Measurements from ENCODE around the gene NTHL1. TPM values are rescaled to one million over a fixed set of nuclear protein-coding genes. Genes with fewer than 3 reads are reported as not detected.

NTHL1 gene
- total and polyA plus RNA-seq, 2 experiments from 2014 or later: 84.6 to 87.9 TPM

DNA sequence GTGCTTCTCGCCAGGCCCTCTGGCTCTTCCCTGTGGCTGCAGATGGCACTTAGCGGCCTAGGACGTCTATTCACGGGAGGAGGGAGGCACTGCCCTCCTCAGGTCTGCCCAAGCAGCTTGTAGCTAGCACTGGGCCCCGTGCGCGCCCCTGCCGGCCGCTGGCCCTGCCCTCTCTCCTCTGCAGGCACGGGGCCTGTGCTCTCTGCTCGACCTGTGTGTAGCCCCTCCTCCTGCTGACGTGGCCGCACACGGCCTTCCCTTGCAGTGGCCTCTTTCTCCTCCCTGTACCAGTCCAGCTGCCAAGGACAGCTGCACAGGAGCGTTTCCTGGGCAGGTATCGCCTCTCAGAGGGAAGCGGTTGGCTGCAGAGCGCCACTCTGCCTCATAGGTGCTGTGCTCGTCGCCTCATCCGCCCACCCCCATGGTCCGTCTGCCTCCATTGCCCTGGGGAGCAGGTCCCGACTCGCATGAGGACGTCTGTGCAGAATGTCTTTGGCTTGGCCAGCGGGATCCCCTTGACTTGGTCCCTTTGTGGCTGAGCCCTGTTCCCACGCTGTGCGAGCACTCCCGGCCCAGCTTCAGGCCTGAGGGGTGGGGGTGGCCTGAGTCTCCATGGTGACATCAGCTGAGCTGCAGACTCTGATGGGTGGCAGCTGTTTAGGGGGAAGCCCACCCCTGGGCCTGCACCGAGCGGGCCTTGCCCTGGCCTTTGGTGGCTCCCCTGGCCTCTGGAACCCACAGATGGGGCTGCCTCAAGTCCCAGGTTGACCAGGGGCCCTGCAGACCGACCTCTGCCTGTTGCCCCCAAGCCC, 34.7 kb upstream of the NTHL1 start (continued):
- TF ChIP-seq, protein P1, sequence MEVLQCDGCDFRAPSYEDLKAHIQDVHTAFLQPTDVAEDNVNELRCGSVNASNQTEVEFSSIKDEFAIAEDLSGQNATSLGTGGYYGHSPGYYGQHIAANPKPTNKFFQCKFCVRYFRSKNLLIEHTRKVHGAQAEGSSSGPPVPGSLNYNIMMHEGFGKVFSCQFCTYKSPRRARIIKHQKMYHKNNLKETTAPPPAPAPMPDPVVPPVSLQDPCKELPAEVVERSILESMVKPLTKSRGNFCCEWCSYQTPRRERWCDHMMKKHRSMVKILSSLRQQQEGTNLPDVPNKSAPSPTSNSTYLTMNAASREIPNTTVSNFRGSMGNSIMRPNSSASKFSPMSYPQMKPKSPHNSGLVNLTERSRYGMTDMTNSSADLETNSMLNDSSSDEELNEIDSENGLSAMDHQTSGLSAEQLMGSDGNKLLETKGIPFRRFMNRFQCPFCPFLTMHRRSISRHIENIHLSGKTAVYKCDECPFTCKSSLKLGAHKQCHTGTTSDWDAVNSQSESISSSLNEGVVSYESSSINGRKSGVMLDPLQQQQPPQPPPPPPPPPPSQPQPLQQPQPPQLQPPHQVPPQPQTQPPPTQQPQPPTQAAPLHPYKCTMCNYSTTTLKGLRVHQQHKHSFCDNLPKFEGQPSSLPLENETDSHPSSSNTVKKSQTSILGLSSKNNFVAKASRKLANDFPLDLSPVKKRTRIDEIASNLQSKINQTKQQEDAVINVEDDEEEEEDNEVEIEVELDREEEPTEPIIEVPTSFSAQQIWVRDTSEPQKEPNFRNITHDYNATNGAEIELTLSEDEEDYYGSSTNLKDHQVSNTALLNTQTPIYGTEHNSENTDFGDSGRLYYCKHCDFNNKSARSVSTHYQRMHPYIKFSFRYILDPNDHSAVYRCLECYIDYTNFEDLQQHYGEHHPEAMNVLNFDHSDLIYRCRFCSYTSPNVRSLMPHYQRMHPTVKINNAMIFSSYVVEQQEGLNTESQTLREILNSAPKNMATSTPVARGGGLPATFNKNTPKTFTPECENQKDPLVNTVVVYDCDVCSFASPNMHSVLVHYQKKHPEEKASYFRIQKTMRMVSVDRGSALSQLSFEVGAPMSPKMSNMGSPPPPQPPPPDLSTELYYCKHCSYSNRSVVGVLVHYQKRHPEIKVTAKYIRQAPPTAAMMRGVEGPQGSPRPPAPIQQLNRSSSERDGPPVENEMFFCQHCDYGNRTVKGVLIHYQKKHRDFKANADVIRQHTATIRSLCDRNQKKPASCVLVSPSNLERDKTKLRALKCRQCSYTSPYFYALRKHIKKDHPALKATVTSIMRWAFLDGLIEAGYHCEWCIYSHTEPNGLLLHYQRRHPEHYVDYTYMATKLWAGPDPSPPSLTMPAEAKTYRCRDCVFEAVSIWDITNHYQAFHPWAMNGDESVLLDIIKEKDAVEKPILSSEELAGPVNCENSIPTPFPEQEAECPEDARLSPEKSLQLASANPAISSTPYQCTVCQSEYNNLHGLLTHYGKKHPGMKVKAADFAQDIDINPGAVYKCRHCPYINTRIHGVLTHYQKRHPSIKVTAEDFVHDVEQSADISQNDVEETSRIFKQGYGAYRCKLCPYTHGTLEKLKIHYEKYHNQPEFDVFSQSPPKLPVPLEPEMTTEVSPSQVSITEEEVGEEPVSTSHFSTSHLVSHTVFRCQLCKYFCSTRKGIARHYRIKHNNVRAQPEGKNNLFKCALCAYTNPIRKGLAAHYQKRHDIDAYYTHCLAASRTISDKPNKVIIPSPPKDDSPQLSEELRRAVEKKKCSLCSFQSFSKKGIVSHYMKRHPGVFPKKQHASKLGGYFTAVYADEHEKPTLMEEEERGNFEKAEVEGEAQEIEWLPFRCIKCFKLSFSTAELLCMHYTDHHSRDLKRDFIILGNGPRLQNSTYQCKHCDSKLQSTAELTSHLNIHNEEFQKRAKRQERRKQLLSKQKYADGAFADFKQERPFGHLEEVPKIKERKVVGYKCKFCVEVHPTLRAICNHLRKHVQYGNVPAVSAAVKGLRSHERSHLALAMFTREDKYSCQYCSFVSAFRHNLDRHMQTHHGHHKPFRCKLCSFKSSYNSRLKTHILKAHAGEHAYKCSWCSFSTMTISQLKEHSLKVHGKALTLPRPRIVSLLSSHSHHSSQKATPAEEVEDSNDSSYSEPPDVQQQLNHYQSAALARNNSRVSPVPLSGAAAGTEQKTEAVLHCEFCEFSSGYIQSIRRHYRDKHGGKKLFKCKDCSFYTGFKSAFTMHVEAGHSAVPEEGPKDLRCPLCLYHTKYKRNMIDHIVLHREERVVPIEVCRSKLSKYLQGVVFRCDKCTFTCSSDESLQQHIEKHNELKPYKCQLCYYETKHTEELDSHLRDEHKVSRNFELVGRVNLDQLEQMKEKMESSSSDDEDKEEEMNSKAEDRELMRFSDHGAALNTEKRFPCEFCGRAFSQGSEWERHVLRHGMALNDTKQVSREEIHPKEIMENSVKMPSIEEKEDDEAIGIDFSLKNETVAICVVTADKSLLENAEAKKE (CRISPR knock-in tag; IDR thresholded peaks at IDR 0.05): no peak
- TF ChIP-seq CREB1 (CRISPR knock-in tag; IDR thresholded peaks at IDR 0.05; ENCODE audit: low read depth) (no peak), STAT1 (IDR thresholded peaks at IDR 0.05; ENCODE audit: unreplicated experiment) (no peak)

DNA sequence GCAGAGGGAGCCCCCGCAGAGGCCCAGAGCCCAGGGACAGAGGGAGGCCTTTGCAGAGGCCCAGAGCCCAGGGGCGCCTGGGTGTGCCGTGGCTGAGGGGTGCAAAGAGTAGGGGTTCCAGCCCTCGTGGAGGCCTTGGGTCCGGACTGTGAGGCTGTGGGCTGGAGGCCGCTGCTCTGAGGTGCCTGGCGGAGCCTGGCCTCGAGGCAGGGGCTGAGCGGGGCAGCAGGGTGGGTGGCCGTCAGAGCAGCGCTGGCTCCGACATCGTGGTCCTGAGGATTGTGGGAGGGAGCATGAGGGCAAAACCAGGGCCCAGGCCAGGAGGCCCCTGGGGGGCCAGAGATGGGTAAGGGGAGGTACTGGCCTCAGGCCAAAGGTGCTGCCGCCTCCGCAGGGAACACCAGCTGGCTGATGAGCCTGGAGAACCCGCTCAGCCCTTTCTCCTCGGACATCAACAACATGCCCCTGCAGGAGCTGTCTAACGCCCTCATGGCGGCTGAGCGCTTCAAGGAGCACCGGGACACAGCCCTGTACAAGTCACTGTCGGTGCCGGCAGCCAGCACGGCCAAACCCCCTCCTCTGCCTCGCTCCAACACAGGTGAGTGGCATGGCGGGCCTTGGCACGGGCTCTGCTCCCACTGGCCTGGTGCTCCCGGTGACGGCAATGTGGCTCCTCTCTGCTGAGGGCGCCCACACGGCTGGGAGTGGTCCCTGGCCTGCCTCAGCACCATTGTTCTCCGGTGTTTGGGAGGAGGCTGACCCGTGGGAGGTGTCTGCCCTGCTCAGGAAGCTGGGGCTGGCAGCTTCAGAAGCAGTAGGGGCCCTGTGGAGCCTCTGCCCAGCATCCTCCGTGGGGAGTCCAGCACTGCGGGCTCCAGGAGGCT, 33.8 kb upstream of the NTHL1 start:
- Histone ChIP-seq H3F3A (replicated peaks; ENCODE audit: low read depth) (no peaks in the 10 kb centered on the region), H4K20me1 (replicated peaks; ENCODE audit: insufficient read depth) (no peaks in the 10 kb centered on the region), H3K79me2 (replicated peaks; ENCODE audit: insufficient read depth) (no peaks in the 10 kb centered on the region), H3K36me3 (ENCODE audit: insufficient read depth) (no peaks in the 10 kb centered on the region), H3K27ac (ENCODE audit: low read depth) (no peak overlapping the region), H3K4me2 (no peak overlapping the region), H3K4me1 (ENCODE audit: insufficient read depth) (no peaks in the 10 kb centered on the region), H2AFZ (no peak overlapping the region), H3K4me3 (no peak overlapping the region), H3K9me2 (ENCODE audit: insufficient read depth) (no peaks in the 10 kb centered on the region), H3K27me3 (ENCODE audit: insufficient read depth) (no peaks in the 10 kb centered on the region)
- no peak overlapping the region for H3K27ac Mint-ChIP-seq
- no peaks in the 10 kb centered on the region for H3K4me1 Mint-ChIP-seq
- ATAC-seq (no peak), DNase-seq (ENCODE audit: low spot score) (no peak)
- peaks cover 5% of the 10 kb centered on the region; the same call in 1 of the 3 replicates for H3K36me3 Mint-ChIP-seq (ENCODE audit: low read depth)
- no peaks in the 10 kb centered on the region for H3K9me3 Mint-ChIP-seq
- no peak overlapping the region for H3K4me3 Mint-ChIP-seq
- peaks cover 2% of the 10 kb centered on the region for H3K27me3 Mint-ChIP-seq (ENCODE audit: insufficient read depth, low read depth, poor library complexity)
- TF ChIP-seq POLR2AphosphoS5 (IDR thresholded peaks at IDR 0.05; ENCODE audit: low read depth) (no peak), EZH2 (IDR thresholded peaks at IDR 0.05; ENCODE audit: low read depth, unreplicated experiment) (no peak), ZNF331 (CRISPR knock-in tag; IDR thresholded peaks at IDR 0.05; ENCODE audit: low read depth) (no peak), EZH2phosphoT487 (IDR thresholded peaks at IDR 0.05; ENCODE audit: unreplicated experiment) (no peak)
- TF ChIP-seq, protein P1 (CRISPR knock-in tag; IDR thresholded peaks at IDR 0.05): no peak

Data from GM23338 (cell line).